Immature natural killer cell (primary cell): ENCODE results near the gene RFLNA. TPM values are rescaled to one million over a fixed set of nuclear protein-coding genes. Genes with fewer than 3 reads are reported as not detected.

ENCODE experiments used
- DNase-seq, 3 donors: peaks; one replicate each; pipeline ENCODE4 v3.0.0; 2022; ENCODE audit warnings: mixed read lengths in 1 of 3
- H3K27ac Mint-ChIP-seq, 6 donors: one replicate each; pipeline ENCODE4 v1.8.0; 2020; ENCODE audit warnings: mixed read lengths in 6 of 6, mild to moderate bottlenecking in 5 of 6, inconsistent platforms in 4 of 6, moderate library complexity in 3 of 6
- H3K27me3 Mint-ChIP-seq, 3 donors: one replicate each; pipeline ENCODE4 v1.8.0; 2020 to 2021; ENCODE audit warnings: low read depth in 3 of 3, mild to moderate bottlenecking in 3 of 3, mixed read lengths in 3 of 3, moderate library complexity in 3 of 3, inconsistent platforms in 1 of 3
- H3K36me3 Mint-ChIP-seq, 3 donors: one replicate each; pipeline ENCODE4 v1.8.0; 2020; ENCODE audit warnings: mixed read lengths in 3 of 3, inconsistent platforms in 2 of 3, mild to moderate bottlenecking in 2 of 3
- H3K4me1 Mint-ChIP-seq, 2 donors: one replicate each; pipeline ENCODE4 v1.8.0; 2020; ENCODE audit warnings: inconsistent platforms in 2 of 2, mild to moderate bottlenecking in 2 of 2, mixed read lengths in 2 of 2, moderate library complexity in 1 of 2
- H3K4me3 Mint-ChIP-seq, 5 donors: one replicate each; pipeline ENCODE4 v1.8.0; 2020; ENCODE audit warnings: mild to moderate bottlenecking in 5 of 5, mixed read lengths in 5 of 5, inconsistent platforms in 3 of 5, moderate library complexity in 3 of 5
- H3K9me3 Mint-ChIP-seq, 6 donors: one replicate each; pipeline ENCODE4 v1.8.0; 2020; ENCODE audit warnings: mild to moderate bottlenecking in 6 of 6, mixed read lengths in 6 of 6, inconsistent platforms in 4 of 6, moderate library complexity in 3 of 6
- polyA plus RNA-seq, 3 donors: library from polyadenylated mRNA; unstranded; fragments of 300-500 nt; fragmentation: Illumina TruSeq; gene quantifications; one replicate each; pipeline ENCODE4 v1.2.3, GENCODE V29; 2021

RFLNA gene
- polyA plus RNA-seq, 3 donors from 2014 or later = not detected

- H3K9me3 Mint-ChIP-seq = no peaks in the 10 kb centered on the region
- peaks cover 2 to 7% (median 3%) of the 10 kb centered on the region in 3 donors for H3K27me3 Mint-ChIP-seq
- no peak overlapping the region for H3K27ac Mint-ChIP-seq
- no peak overlapping the region for H3K4me3 Mint-ChIP-seq
- no peak for DNase-seq
- H3K4me1 Mint-ChIP-seq = peaks cover 3 to 10% of the 10 kb centered on the region in 2 donors
- H3K36me3 Mint-ChIP-seq = peaks cover 5 to 27% (median 5%) of the 10 kb centered on the region in 3 donors
Measured at GRCh38 chr12:124334266-124334665, 39.4 kb downstream of the RFLNA start.

GRCh38 chr12:124334976-124335375 is 40.1 kb downstream of the RFLNA start:
- DNase-seq = no peak
- Mint-ChIP-seq H3K9me3 (no peaks in the 10 kb centered on the region), H3K27me3 (peaks cover 2 to 7% (median 3%) of the 10 kb centered on the region in 3 donors), H3K4me1 (peaks cover 3 to 12% of the 10 kb centered on the region in 2 donors), H3K4me3 (no peak overlapping the region), H3K36me3 (peaks cover 5 to 23% (median 5%) of the 10 kb centered on the region in 3 donors), H3K27ac (no peak overlapping the region)

GRCh38 chr12:124335426-124336183 is 40.7 kb downstream of the RFLNA start:
- Mint-ChIP-seq H3K4me3 (no peak overlapping the region), H3K9me3 (no peaks in the 10 kb centered on the region), H3K36me3 (peaks cover 5 to 22% (median 5%) of the 10 kb centered on the region in 3 donors), H3K4me1 (peaks cover 3 to 12% of the 10 kb centered on the region in 2 donors), H3K27ac (no peak overlapping the region), H3K27me3 (peaks cover 2 to 7% (median 3%) of the 10 kb centered on the region in 3 donors)
- no peak for DNase-seq

DNA sequence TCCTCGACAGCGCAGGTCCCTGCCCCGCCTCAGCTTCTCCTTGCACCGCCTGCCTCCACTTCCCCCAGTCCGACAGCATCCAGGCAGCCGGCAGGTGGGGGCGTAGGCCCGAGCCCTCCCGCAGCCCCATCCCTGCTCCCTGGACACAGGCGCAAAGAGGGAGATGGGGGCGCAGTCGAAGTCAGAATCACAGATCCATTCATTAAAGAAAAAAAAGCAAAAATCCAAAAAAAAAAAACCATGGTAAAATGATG is 41.2 kb downstream of the RFLNA start:
- Mint-ChIP-seq H3K27ac (peak overlapping the region in 1 of 6 donors; percentile 25), H3K4me1 (peaks cover 3 to 12% of the 10 kb centered on the region in 2 donors), H3K4me3 (no peak overlapping the region), H3K27me3 (peaks cover 2 to 8% (median 3%) of the 10 kb centered on the region in 3 donors), H3K9me3 (no peaks in the 10 kb centered on the region), H3K36me3 (peaks cover 5 to 22% (median 9%) of the 10 kb centered on the region in 3 donors)
- DNase-seq = no peak

GRCh38 chr12:124336742-124337520 is 42.0 kb downstream of the RFLNA start:
- Mint-ChIP-seq H3K27ac (peak overlapping the region in 2 of 6 donors; percentile 20 to 39), H3K27me3 (peaks cover 2 to 8% (median 3%) of the 10 kb centered on the region in 3 donors), H3K9me3 (no peaks in the 10 kb centered on the region), H3K4me3 (no peak overlapping the region), H3K4me1 (peaks cover 3 to 12% of the 10 kb centered on the region in 2 donors), H3K36me3 (peaks cover 5 to 22% (median 9%) of the 10 kb centered on the region in 3 donors)
- no peak for DNase-seq

- Mint-ChIP-seq H3K9me3 (no peaks in the 10 kb centered on the region), H3K4me1 (peaks cover 3 to 12% of the 10 kb centered on the region in 2 donors), H3K36me3 (peaks cover 7 to 24% (median 9%) of the 10 kb centered on the region in 3 donors), H3K27ac (peak overlapping the region in 3 of 6 donors; percentile 20 to 50 (median 39)), H3K27me3 (peaks cover 2 to 8% (median 3%) of the 10 kb centered on the region in 3 donors), H3K4me3 (no peak overlapping the region)
- no peak for DNase-seq
Measured at GRCh38 chr12:124337622-124338021, 42.7 kb downstream of the RFLNA start.

DNA sequence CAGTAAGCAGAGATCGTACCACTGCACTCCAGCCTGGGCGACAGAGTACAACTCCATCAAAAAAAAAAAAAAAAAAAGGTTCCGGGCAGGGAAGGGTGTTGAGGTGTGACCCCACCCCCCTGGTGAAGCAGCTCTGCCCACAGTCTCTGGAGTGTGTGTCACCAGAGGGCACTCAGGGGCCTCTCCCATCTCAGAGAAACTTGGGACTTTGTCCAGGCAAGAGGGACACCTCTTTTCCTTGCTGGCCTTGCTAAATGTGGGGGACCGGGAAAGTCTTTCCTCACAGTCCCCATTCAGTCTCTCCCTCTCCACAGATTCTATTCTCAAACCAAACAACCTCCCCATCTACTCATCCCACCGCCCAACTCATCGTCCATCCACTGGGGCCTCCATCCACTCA is 43.6 kb downstream of the RFLNA start:
- no peak for DNase-seq
- Mint-ChIP-seq H3K4me3 (no peak overlapping the region), H3K9me3 (no peaks in the 10 kb centered on the region), H3K36me3 (peaks cover 12 to 32% (median 13%) of the 10 kb centered on the region in 3 donors), H3K27me3 (peaks cover 2 to 8% (median 3%) of the 10 kb centered on the region in 3 donors), H3K27ac (peak overlapping the region in 3 of 6 donors; percentile 12 to 60 (median 49)), H3K4me1 (peaks cover 3 to 12% of the 10 kb centered on the region in 2 donors)

DNA sequence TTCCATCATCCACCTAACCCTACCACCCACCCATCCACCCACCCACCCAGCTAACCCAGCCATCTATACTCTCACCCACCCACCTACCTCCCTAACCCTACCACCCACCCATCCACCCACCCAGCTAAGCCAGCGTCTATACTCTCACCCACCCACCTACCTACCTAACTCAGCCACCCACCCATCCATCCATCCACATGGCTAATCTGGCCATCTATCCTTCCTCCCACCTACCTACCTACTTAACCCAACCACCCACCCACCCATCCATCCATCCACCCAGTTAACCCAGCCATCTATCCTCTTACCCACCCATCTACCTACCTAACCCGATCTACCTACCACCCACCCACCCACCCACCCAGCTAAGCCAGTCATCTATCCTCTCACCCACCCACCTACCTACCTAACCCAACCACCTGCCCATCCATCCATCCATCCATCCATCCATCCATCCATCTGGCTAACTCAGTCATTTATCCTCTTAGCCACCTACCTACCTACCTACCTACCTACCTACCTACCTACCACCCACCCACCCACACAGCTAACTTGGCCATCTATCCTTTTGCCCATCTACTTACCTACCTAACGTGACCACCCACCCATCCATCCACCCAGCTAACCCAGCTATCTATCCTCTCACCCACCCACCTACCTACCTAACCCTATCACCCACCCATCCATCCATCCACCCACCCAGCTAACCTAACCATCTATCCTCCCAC is 44.1 kb downstream of the RFLNA start:
- no peak for DNase-seq
- Mint-ChIP-seq H3K27me3 (peaks cover 2 to 8% (median 3%) of the 10 kb centered on the region in 3 donors), H3K9me3 (no peaks in the 10 kb centered on the region), H3K4me1 (peaks cover 3 to 12% of the 10 kb centered on the region in 2 donors), H3K4me3 (no peak overlapping the region), H3K27ac (peak overlapping the region in 3 of 6 donors; percentile 12 to 60 (median 49)), H3K36me3 (peaks cover 12 to 33% (median 17%) of the 10 kb centered on the region in 3 donors)

DNA sequence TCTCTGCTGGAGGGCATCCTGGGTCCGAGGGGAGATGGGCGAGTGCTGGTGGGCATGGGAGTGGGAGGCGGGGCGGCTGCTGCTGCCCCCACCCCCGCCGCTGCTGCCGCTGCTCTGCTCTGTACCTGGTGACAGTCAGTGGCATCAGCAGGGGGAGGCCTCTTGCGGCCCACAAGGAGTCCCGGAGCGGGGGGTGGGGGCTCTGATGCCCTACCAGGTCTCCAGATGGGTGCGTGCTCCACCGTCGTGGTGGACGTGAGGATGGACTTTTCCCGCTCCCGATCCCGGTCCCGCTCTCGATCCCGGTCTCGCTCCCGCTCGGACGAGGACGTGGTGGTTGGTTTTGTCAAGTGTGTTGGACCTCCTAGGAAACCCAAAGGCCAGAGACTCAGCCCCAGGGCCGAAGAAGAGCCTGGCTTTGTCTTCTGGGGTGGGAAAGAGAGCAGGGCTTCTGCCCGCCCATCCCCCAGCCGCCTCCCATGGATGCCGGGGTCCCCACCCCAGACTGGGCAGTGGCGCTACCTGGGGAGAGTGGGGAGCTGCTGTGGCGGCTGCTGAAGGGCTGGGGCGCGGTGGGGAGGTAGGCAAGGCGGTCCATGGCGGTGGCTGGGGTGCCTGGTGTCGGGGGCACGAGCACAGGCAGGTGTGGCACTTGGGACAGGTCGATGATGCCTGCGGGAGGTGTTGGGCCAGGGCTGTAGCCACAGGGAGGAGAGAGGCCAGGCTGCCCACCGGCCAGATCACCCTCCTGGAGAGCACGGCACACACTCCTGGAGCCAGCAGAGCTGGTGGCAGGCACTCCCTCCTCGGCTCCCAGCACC is 45.4 kb downstream of the RFLNA start:
- Mint-ChIP-seq H3K27ac (no peak overlapping the region), H3K4me1 (peaks cover 3 to 12% of the 10 kb centered on the region in 2 donors), H3K27me3 (peaks cover 2 to 8% (median 3%) of the 10 kb centered on the region in 3 donors), H3K9me3 (no peaks in the 10 kb centered on the region), H3K36me3 (peaks cover 12 to 34% (median 18%) of the 10 kb centered on the region in 3 donors), H3K4me3 (no peak overlapping the region)
- no peak for DNase-seq

GRCh38 chr12:124341645-124342069 is 46.8 kb downstream of the RFLNA start:
- no peak for DNase-seq
- Mint-ChIP-seq H3K27me3 (peaks cover 0 to 6% (median 0%) of the 10 kb centered on the region in 3 donors), H3K27ac (no peak overlapping the region), H3K36me3 (peaks cover 12 to 29% (median 22%) of the 10 kb centered on the region in 3 donors), H3K9me3 (no peaks in the 10 kb centered on the region), H3K4me3 (no peak overlapping the region), H3K4me1 (peaks cover 3 to 12% of the 10 kb centered on the region in 2 donors)

DNA sequence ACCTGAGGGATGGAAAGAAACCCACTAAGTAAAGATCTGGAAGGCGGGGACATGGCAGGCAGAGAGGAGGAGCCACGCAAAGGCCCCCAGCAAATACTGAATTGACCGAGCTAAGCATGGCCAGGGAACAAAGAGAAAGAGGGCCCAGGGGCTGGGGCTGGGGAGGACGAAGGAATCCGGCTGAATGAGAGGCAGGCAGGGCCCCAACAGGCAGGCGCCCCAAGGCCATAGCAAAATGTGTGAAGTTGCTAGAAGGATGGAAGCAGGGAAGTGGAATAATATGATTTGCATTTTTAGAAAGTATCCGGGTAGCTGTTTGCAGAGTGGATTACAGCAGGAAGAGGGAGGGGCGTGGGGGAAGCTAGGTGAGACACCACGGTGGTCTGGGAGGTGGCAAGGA is 49.1 kb downstream of the RFLNA start:
- peaks cover 0 to 2% (median 0%) of the 10 kb centered on the region in 3 donors for H3K27me3 Mint-ChIP-seq
- no peak overlapping the region for H3K27ac Mint-ChIP-seq
- H3K9me3 Mint-ChIP-seq = no peaks in the 10 kb centered on the region
- H3K4me1 Mint-ChIP-seq = peaks cover 0 to 5% of the 10 kb centered on the region in 2 donors
- no peak for DNase-seq
- no peak overlapping the region for H3K4me3 Mint-ChIP-seq
- H3K36me3 Mint-ChIP-seq = peaks cover 11 to 26% (median 16%) of the 10 kb centered on the region in 3 donors

DNA sequence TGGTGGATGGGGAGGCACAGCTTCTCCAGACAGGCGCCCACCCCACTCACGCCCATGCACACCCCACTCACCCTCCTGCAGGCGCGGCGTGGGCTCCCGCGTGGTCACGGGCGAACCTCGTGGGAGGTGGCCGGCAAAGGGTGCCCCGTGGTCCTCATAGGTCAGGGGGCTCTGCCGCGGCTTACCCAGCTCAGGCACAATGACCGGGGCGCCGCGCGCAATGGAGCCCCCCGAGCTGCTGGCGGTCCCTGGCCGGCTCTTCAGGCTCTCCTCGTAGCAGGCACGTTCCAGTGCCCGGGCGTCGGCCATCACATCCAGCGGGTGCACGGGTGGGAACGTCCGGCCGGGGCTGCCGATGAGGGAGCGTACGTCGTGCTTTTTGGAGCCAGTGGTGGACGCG is 49.6 kb downstream of the RFLNA start:
- no peak overlapping the region for H3K27ac Mint-ChIP-seq
- no peak overlapping the region for H3K4me3 Mint-ChIP-seq
- DNase-seq = no peak
- H3K4me1 Mint-ChIP-seq = no peaks in the 10 kb centered on the region
- H3K9me3 Mint-ChIP-seq = no peaks in the 10 kb centered on the region
- peaks cover 0 to 2% (median 0%) of the 10 kb centered on the region in 3 donors for H3K27me3 Mint-ChIP-seq
- peaks cover 11 to 26% (median 16%) of the 10 kb centered on the region in 3 donors for H3K36me3 Mint-ChIP-seq

GRCh38 chr12:124345795-124346194 is 50.9 kb downstream of the RFLNA start:
- H3K4me1 Mint-ChIP-seq = no peaks in the 10 kb centered on the region
- peaks cover 0 to 2% (median 0%) of the 10 kb centered on the region in 3 donors for H3K27me3 Mint-ChIP-seq
- no peak for DNase-seq
- no peaks in the 10 kb centered on the region for H3K9me3 Mint-ChIP-seq
- H3K27ac Mint-ChIP-seq = no peak overlapping the region
- H3K4me3 Mint-ChIP-seq = no peak overlapping the region
- H3K36me3 Mint-ChIP-seq = peaks cover 10 to 29% (median 16%) of the 10 kb centered on the region in 3 donors
